K562 (cell line): ENCODE results near the gene TMEM135. TPM values are rescaled to one million over a fixed set of nuclear protein-coding genes. Genes with fewer than 3 reads are reported as not detected.

ENCODE experiments used
- CBX2 ChIP-seq: fragments of 200-600 bp; sonication (generic); IDR thresholded peaks from one replicate; pipeline ENCODE4 v1.6.1; 2012; ENCODE audit warnings: mild to moderate bottlenecking, low read length, inconsistent platforms; ENCODE audit not compliant: insufficient read depth, poor library complexity, severe bottlenecking
- CREM ChIP-seq: IDR thresholded peaks from 2 replicates; pipeline ENCODE4 v1.6.1; 2014; ENCODE audit warnings: antibody characterized with exemption, low read depth
- E4F1 ChIP-seq: fragments of 250-450 bp; sonication (Bioruptor Pico); IDR thresholded peaks from 2 replicates; pipeline ENCODE4 v1.5.0; 2021; ENCODE audit warnings: mild to moderate bottlenecking, borderline replicate concordance
- EWSR1 ChIP-seq: fragments of 450-650 bp; IDR thresholded peaks from 2 replicates; pipeline ENCODE4 v1.6.1; 2018; ENCODE audit warnings: borderline replicate concordance, mild to moderate bottlenecking, low read depth, moderate library complexity; ENCODE audit not compliant: partially characterized antibody
- FOXA1 ChIP-seq: fragments of 450-650 bp; IDR thresholded peaks from 2 replicates; pipeline ENCODE4 v1.6.1; 2016; ENCODE audit warnings: mild to moderate bottlenecking, borderline replicate concordance
- HDAC6 ChIP-seq: IDR thresholded peaks from 2 replicates; pipeline ENCODE4 v1.6.1; 2012; ENCODE audit warnings: low read depth, mild to moderate bottlenecking, control low read depth, inconsistent platforms, low read length, moderate library complexity
- HDGF ChIP-seq: fragments of 450-650 bp; IDR thresholded peaks from 2 replicates; pipeline ENCODE4 v1.6.1; 2016
- JUN ChIP-seq, 2 experiments: sonication (generic) in 1 of 2; formaldehyde crosslinking in 1 of 2; IDR thresholded peaks; 2 replicates each; pipeline versions ENCODE4 v1.6.1 to v1.8.0; 2012 to 2022; ENCODE audit warnings: borderline replicate concordance in 2 of 2, mild to moderate bottlenecking in 2 of 2, improper control_type of control experiment in 1 of 2, low read depth in 1 of 2, low read length in 1 of 2, missing genetic modification reagents in 1 of 2
- MAFG ChIP-seq: fragments of 450-650 bp; conservative IDR thresholded peaks from 2 replicates; pipeline ENCODE4 v1.6.1; 2016; ENCODE audit warnings: missing genetic modification characterization, missing compliant biosample characterization
- MEF2D ChIP-seq: conservative IDR thresholded peaks from 2 replicates; pipeline ENCODE4 v1.6.1; 2016; ENCODE audit warnings: low read depth, missing genetic modification characterization, missing compliant biosample characterization
- MXI1 ChIP-seq: IDR thresholded peaks from 2 replicates; pipeline ENCODE4 v1.6.1; 2011; ENCODE audit warnings: low read depth, mild to moderate bottlenecking, improper control_type of control experiment, low read length
- NFATC3 ChIP-seq: fragments of 450-650 bp; IDR thresholded peaks from 2 replicates; pipeline ENCODE4 v1.6.1; 2017; ENCODE audit warnings: mild to moderate bottlenecking
- SIX5 ChIP-seq, 2 experiments: IDR thresholded peaks; 2 replicates each; pipeline ENCODE4 v1.6.1; 2011; ENCODE audit warnings: low read length in 2 of 2, borderline replicate concordance in 1 of 2, low read depth in 1 of 2, mild to moderate bottlenecking in 1 of 2, moderate library complexity in 1 of 2; ENCODE audit not compliant: insufficient read depth in 1 of 2
- SREBF1 ChIP-seq: fragments of 150-350 bp; IDR thresholded peaks from 2 replicates; pipeline ENCODE4 v1.6.1; 2014; ENCODE audit warnings: antibody characterized with exemption, low read depth, low read length, borderline replicate concordance
- SRF ChIP-seq, 2 experiments: fragments of 250-450, 450-650 bp in 1 of 2; sonication (Bioruptor Pico) in 1 of 2; sonication (generic) in 1 of 2; formaldehyde crosslinking; IDR thresholded peaks; 2 replicates each; pipeline versions ENCODE4 v1.5.0 to v1.5.1; 2020 to 2022; ENCODE audit warnings: mild to moderate bottlenecking in 1 of 2, missing genetic modification reagents in 1 of 2
- SRSF9 ChIP-seq: fragments of 200-400 bp; formaldehyde crosslinking; IDR thresholded peaks from 2 replicates; pipeline ENCODE4 v1.6.1; 2017; ENCODE audit warnings: low read depth, low read length, borderline replicate concordance
- ZBTB8A ChIP-seq: fragments of 450-650 bp; IDR thresholded peaks from 2 replicates; pipeline ENCODE4 v1.6.1; 2018; ENCODE audit warnings: mild to moderate bottlenecking, moderate library complexity; ENCODE audit not compliant: partially characterized antibody
- ZKSCAN1 ChIP-seq: fragments of 150-350 bp; IDR thresholded peaks from 2 replicates; pipeline ENCODE4 v1.6.1; 2016; ENCODE audit warnings: low read depth, low read length
- ZNF134 ChIP-seq: fragments of 250-450 bp; sonication (Bioruptor Pico); conservative IDR thresholded peaks from 2 replicates; pipeline ENCODE4 v1.4.0; 2020
- ZNF140 ChIP-seq: fragments of 250-450 bp; sonication (Bioruptor Pico); IDR thresholded peaks from 2 replicates; pipeline ENCODE4 v1.8.0; 2021; ENCODE audit warnings: moderate library complexity, mild to moderate bottlenecking, inconsistent platforms
- ZNF280B ChIP-seq: fragments of 250-450 bp; sonication (Bioruptor Pico); IDR thresholded peaks from 2 replicates; pipeline ENCODE4 v1.5.1; 2021; ENCODE audit warnings: mild to moderate bottlenecking
- ZNF282 ChIP-seq: sonication (generic); formaldehyde crosslinking; IDR thresholded peaks from 2 replicates; pipeline ENCODE4 v1.8.1; 2023; ENCODE audit warnings: missing genetic modification reagents
- polyA plus RNA-seq, 8 experiments: library from polyadenylated mRNA; depleted of rRNA in 4 of 8; stranded (reverse) in 5 of 8; unstranded in 3 of 8; fragments of >200 nt; fragmentation: Nextera tagmentation in 2 of 8; fragmentation: Illumina TruSeq in 1 of 8; extraction: Ambion mirVana in 2 of 8; extraction: Trizol in 1 of 8; gene quantifications; 2 replicates each; pipeline versions ENCODE4 v1.2.1 to v1.2.3, GENCODE V29; 2011 to 2014; ENCODE audit warnings: inconsistent platforms in 1 of 8, missing spikeins in 1 of 8
- total RNA-seq, 7 experiments: library from RNA; depleted of rRNA in 6 of 7; stranded (reverse); fragments of >200 nt in 6 of 7; fragmentation: Illumina TruSeq in 2 of 7; extraction: Trizol in 2 of 7; gene quantifications; 2 replicates each; pipeline versions ENCODE4 v1.2.1 to v1.2.3, GENCODE V29; 2011 to 2021; ENCODE audit warnings: low replicate concordance in 1 of 7

The TMEM135 gene
- total and polyA plus RNA-seq, 9 of the 15 experiments (the other 6 are each of a cell fraction or from before 2014, with no cell fraction given) = 17.3 to 53.6 (median 24.9) TPM

- TF ChIP-seq SIX5 (IDR thresholded peaks at IDR 0.05; ENCODE audit: borderline replicate concordance in 1 of 2, insufficient read depth in 1 of 2, low read depth in 1 of 2, low read length in 2 of 2) (no peak), ZNF282 (CRISPR knock-in tag) (no peak), ZNF134 (CRISPR knock-in tag) (no peak), ZBTB8A (no peak), ZNF140 (no peak), HDAC6 (no peak), JUN (IDR thresholded peaks at IDR 0.05; ENCODE audit: borderline replicate concordance, low read depth, low read length) (no peak), JUN (CRISPR knock-in tag; IDR thresholded peaks at IDR 0.05; ENCODE audit: borderline replicate concordance) (no peak), MXI1 (no peak), HDGF (no peak), SRF (CRISPR knock-in tag; IDR thresholded peaks at IDR 0.05) (no peak), CBX2 (no peak), MEF2D (no peak), ZNF280B (CRISPR knock-in tag) (no peak), MAFG (tag) (peak; percentile 84), ZKSCAN1 (no peak), SREBF1 (no peak), SRSF9 (no peak), CREM (peak; percentile 78), E4F1 (CRISPR knock-in tag) (no peak), FOXA1 (no peak), EWSR1 (no peak), NFATC3 (no peak)
These were observed 315.3 kb downstream of the TMEM135 start (continued) for GRCh38 chr11:87352759-87353707.
